K562 (cell line): ENCODE results near the gene TK1. TPM values are rescaled to one million over a fixed set of nuclear protein-coding genes. Genes with fewer than 3 reads are reported as not detected.

Experiments used
- ARID3A ChIP-seq: IDR thresholded peaks from 2 replicates; pipeline ENCODE4 v1.6.1; 2012; ENCODE audit warnings: low read depth, low read length, improper control_type of control experiment, borderline replicate concordance
- CXXC5 ChIP-seq: fragments of 250-450 bp; sonication (Bioruptor Pico); IDR thresholded peaks from 2 replicates; pipeline ENCODE4 v1.8.0; 2022; ENCODE audit warnings: inconsistent platforms, mild to moderate bottlenecking, moderate library complexity
- ERF ChIP-seq: fragments of 450-650 bp; formaldehyde crosslinking; IDR thresholded peaks from 2 replicates; pipeline ENCODE4 v1.4.0; 2020; ENCODE audit warnings: mild to moderate bottlenecking, mixed read lengths
- FUS ChIP-seq: fragments of 200-400 bp; formaldehyde crosslinking; optimal IDR thresholded peaks from 2 replicates; pipeline ENCODE3; 2017; ENCODE audit warnings: low read depth, low read length
- HDGF ChIP-seq: fragments of 450-650 bp; IDR thresholded peaks from 2 replicates; pipeline ENCODE4 v1.6.1; 2016
- KLF13 ChIP-seq: fragments of 450-650 bp; IDR thresholded peaks from 2 replicates; pipeline ENCODE4 v1.6.1; 2016; ENCODE audit warnings: missing genetic modification characterization, low read depth, mild to moderate bottlenecking, missing compliant biosample characterization, moderate library complexity, borderline replicate concordance
- KLF16 ChIP-seq: IDR thresholded peaks from 2 replicates; pipeline ENCODE4 v1.6.1; 2016; ENCODE audit warnings: antibody characterized with exemption
- NCOA1 ChIP-seq: fragments of 450-650 bp; IDR thresholded peaks from 2 replicates; pipeline ENCODE4 v1.6.1; 2016; ENCODE audit warnings: low read depth
- NCOR1 ChIP-seq: fragments of 450-650 bp; IDR thresholded peaks from 2 replicates; pipeline ENCODE4 v1.6.1; 2016; ENCODE audit warnings: mild to moderate bottlenecking, moderate library complexity
- NELFE ChIP-seq: IDR thresholded peaks from 2 replicates; pipeline ENCODE4 v1.6.1; 2011; ENCODE audit warnings: mild to moderate bottlenecking; ENCODE audit not compliant: insufficient read depth, insufficient read length
- WHSC1 ChIP-seq: IDR thresholded peaks from one replicate; pipeline ENCODE4 v1.6.1; 2012; ENCODE audit warnings: low read length, control low read depth, inconsistent platforms
- ZBTB1 ChIP-seq: sonication (generic); formaldehyde crosslinking; IDR thresholded peaks from 2 replicates; pipeline ENCODE4 v1.8.1; 2023; ENCODE audit warnings: missing genetic modification reagents, low read depth, mild to moderate bottlenecking, borderline replicate concordance
- ZNF695 ChIP-seq: fragments of 450-650 bp; formaldehyde crosslinking; IDR thresholded peaks from 2 replicates; pipeline ENCODE4 v1.4.0; 2020; ENCODE audit warnings: mild to moderate bottlenecking, moderate library complexity
- ZNF76 ChIP-seq: fragments of 250-450 bp; sonication (Bioruptor Pico); IDR thresholded peaks from 2 replicates; pipeline ENCODE4 v1.4.0; 2020; ENCODE audit warnings: mild to moderate bottlenecking, moderate library complexity, borderline replicate concordance
- ZSCAN29 ChIP-seq: fragments of 450-650 bp; IDR thresholded peaks from 2 replicates; pipeline ENCODE4 v1.6.1; 2017
- polyA plus RNA-seq, 8 experiments: library from polyadenylated mRNA; depleted of rRNA in 4 of 8; stranded (reverse) in 5 of 8; unstranded in 3 of 8; fragments of >200 nt; fragmentation: Nextera tagmentation in 2 of 8; fragmentation: Illumina TruSeq in 1 of 8; extraction: Ambion mirVana in 2 of 8; extraction: Trizol in 1 of 8; gene quantifications; 2 replicates each; pipeline versions ENCODE4 v1.2.1 to v1.2.3, GENCODE V29; 2011 to 2014; ENCODE audit warnings: inconsistent platforms in 1 of 8, missing spikeins in 1 of 8
- total RNA-seq, 7 experiments: library from RNA; depleted of rRNA in 6 of 7; stranded (reverse); fragments of >200 nt in 6 of 7; fragmentation: Illumina TruSeq in 2 of 7; extraction: Trizol in 2 of 7; gene quantifications; 2 replicates each; pipeline versions ENCODE4 v1.2.1 to v1.2.3, GENCODE V29; 2011 to 2021; ENCODE audit warnings: low replicate concordance in 1 of 7
- TF ChIP-seq, protein P1 (sequence below), 2 experiments: fragments of 200-800 bp in 1 of 2; sonication (Bioruptor generic) in 1 of 2; sonication (generic) in 1 of 2; formaldehyde crosslinking in 1 of 2; IDR thresholded peaks in 1 of 2; conservative IDR thresholded peaks in 1 of 2; 2 replicates each; pipeline versions ENCODE4 v1.5.0 to v1.6.1; 2016 to 2020; ENCODE audit warnings: missing compliant biosample characterization in 1 of 2, missing genetic modification characterization in 1 of 2, missing genetic modification reagents in 1 of 2
- TF ChIP-seq, protein P2 (sequence below): sonication (generic); formaldehyde crosslinking; IDR thresholded peaks from 2 replicates; pipeline ENCODE4 v1.8.1; 2023; ENCODE audit warnings: missing genetic modification reagents, mild to moderate bottlenecking, borderline replicate concordance
- TF ChIP-seq, protein P3 (sequence below), 2 experiments: fragments of 450-650 bp; conservative IDR thresholded peaks; 2 replicates each; pipeline ENCODE4 v1.6.1; 2017; ENCODE audit warnings: mild to moderate bottlenecking in 2 of 2, moderate library complexity in 2 of 2

TK1 gene
- total and polyA plus RNA-seq, 9 of the 15 experiments (the other 6 are each of a cell fraction or from before 2014, with no cell fraction given): 8.4 to 280 (median 103) TPM

GRCh38 chr17:78128551-78129350, 58.1 kb downstream of the TK1 start, which contains the start of gene TMC6 (continued):
- TF ChIP-seq, protein P1, sequence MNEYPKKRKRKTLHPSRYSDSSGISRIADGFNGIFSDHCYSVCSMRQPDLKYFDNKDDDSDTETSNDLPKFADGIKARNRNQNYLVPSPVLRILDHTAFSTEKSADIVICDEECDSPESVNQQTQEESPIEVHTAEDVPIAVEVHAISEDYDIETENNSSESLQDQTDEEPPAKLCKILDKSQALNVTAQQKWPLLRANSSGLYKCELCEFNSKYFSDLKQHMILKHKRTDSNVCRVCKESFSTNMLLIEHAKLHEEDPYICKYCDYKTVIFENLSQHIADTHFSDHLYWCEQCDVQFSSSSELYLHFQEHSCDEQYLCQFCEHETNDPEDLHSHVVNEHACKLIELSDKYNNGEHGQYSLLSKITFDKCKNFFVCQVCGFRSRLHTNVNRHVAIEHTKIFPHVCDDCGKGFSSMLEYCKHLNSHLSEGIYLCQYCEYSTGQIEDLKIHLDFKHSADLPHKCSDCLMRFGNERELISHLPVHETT (CRISPR knock-in tag; conservative IDR thresholded peaks at IDR 0.05 in 1 of 2, IDR thresholded peaks at IDR 0.05 in 1 of 2): peak in 1 of 2 experiments; percentile 77; a peak in 2 of 4 replicates
- TF ChIP-seq ZSCAN29 (no peak), ERF (CRISPR knock-in tag) (peak; percentile 45; the same call in 1 of the 2 replicates), ZBTB1 (0 out of 2 replicates have a peak, but pooled peaks have one; percentile 10), HDGF (no peak), NCOA1 (peak; percentile 75; the same call in 1 of the 2 replicates), NCOR1 (peak; percentile 93), ZNF695 (CRISPR knock-in tag) (no peak), KLF16 (peak; percentile 87), FUS (peak; percentile 48), ZNF76 (CRISPR knock-in tag) (no peak), CXXC5 (CRISPR knock-in tag) (peak; percentile 68), NELFE (no peak), WHSC1 (no peak), KLF13 (tag) (peak; percentile 45; the same call in 1 of the 2 replicates), ARID3A (0 out of 2 replicates have a peak, but pooled peaks have one; percentile 21)
- TF ChIP-seq, protein P2, sequence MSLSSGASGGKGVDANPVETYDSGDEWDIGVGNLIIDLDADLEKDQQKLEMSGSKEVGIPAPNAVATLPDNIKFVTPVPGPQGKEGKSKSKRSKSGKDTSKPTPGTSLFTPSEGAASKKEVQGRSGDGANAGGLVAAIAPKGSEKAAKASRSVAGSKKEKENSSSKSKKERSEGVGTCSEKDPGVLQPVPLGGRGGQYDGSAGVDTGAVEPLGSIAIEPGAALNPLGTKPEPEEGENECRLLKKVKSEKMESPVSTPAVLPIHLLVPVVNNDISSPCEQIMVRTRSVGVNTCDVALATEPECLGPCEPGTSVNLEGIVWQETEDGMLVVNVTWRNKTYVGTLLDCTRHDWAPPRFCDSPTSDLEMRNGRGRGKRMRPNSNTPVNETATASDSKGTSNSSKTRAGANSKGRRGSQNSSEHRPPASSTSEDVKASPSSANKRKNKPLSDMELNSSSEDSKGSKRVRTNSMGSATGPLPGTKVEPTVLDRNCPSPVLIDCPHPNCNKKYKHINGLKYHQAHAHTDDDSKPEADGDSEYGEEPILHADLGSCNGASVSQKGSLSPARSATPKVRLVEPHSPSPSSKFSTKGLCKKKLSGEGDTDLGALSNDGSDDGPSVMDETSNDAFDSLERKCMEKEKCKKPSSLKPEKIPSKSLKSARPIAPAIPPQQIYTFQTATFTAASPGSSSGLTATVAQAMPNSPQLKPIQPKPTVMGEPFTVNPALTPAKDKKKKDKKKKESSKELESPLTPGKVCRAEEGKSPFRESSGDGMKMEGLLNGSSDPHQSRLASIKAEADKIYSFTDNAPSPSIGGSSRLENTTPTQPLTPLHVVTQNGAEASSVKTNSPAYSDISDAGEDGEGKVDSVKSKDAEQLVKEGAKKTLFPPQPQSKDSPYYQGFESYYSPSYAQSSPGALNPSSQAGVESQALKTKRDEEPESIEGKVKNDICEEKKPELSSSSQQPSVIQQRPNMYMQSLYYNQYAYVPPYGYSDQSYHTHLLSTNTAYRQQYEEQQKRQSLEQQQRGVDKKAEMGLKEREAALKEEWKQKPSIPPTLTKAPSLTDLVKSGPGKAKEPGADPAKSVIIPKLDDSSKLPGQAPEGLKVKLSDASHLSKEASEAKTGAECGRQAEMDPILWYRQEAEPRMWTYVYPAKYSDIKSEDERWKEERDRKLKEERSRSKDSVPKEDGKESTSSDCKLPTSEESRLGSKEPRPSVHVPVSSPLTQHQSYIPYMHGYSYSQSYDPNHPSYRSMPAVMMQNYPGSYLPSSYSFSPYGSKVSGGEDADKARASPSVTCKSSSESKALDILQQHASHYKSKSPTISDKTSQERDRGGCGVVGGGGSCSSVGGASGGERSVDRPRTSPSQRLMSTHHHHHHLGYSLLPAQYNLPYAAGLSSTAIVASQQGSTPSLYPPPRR (CRISPR knock-in tag): 0 out of 2 replicates have a peak, but pooled peaks have one; percentile 36
- TF ChIP-seq, protein P3, sequence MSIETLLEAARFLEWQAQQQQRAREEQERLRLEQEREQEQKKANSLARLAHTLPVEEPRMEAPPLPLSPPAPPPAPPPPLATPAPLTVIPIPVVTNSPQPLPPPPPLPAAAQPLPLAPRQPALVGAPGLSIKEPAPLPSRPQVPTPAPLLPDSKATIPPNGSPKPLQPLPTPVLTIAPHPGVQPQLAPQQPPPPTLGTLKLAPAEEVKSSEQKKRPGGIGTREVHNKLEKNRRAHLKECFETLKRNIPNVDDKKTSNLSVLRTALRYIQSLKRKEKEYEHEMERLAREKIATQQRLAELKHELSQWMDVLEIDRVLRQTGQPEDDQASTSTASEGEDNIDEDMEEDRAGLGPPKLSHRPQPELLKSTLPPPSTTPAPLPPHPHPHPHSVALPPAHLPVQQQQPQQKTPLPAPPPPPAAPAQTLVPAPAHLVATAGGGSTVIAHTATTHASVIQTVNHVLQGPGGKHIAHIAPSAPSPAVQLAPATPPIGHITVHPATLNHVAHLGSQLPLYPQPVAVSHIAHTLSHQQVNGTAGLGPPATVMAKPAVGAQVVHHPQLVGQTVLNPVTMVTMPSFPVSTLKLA (conservative IDR thresholded peaks at IDR 0.05): peak; percentile 83 to 92
